DND-41 (cell line): Measurements from ENCODE around the gene SLC39A10.

Experiments
- ATAC-seq: fragments of 200-7000 bp; cut with Tn5 transposase; 3 replicates; pipeline ENCODE4 v1.9.1; 2021; ENCODE audit warnings: low read depth; ENCODE audit not compliant: insufficient read depth
- DNase-seq: peaks from one replicate; pipeline ENCODE4 v3.0.0-alpha.2; 2020
- H2AFZ ChIP-seq: 2 replicates; pipeline ENCODE4 v1.6.0; 2012; ENCODE audit warnings: low read depth, low read length
- H3K27ac ChIP-seq: 2 replicates; pipeline ENCODE4 v1.5.1; 2012; ENCODE audit warnings: low read length, inconsistent platforms
- H3K27me3 ChIP-seq: fragments of 200-600 bp; sonication (generic); 2 replicates; pipeline ENCODE4 v1.6.0; 2012; ENCODE audit warnings: low read length, mild to moderate bottlenecking, inconsistent platforms; ENCODE audit not compliant: insufficient read depth, poor library complexity
- H3K36me3 ChIP-seq: 2 replicates; pipeline ENCODE4 v1.5.1; 2012; ENCODE audit warnings: low read length, inconsistent platforms; ENCODE audit not compliant: insufficient read depth
- H3K4me1 ChIP-seq: 2 replicates; pipeline ENCODE4 v1.5.1; 2012; ENCODE audit warnings: mild to moderate bottlenecking, low read length; ENCODE audit not compliant: insufficient read depth
- H3K4me2 ChIP-seq: 2 replicates; pipeline ENCODE4 v1.6.0; 2012; ENCODE audit warnings: mild to moderate bottlenecking, moderate library complexity, low read length, inconsistent platforms; ENCODE audit not compliant: insufficient read depth
- H3K4me3 ChIP-seq, 2 experiments: fragments of 200-600 bp in 1 of 2; shearing (Covaris generic) in 1 of 2; 2 replicates each; pipeline ENCODE4 v1.5.1; 2012 to 2016; ENCODE audit warnings: inconsistent platforms in 2 of 2, low read length in 2 of 2, mild to moderate bottlenecking in 2 of 2, low read depth in 1 of 2, moderate library complexity in 1 of 2
- H3K79me2 ChIP-seq: 2 replicates; pipeline ENCODE4 v1.6.0; 2012; ENCODE audit warnings: low read length, inconsistent platforms; ENCODE audit not compliant: insufficient read depth
- H3K9ac ChIP-seq: 2 replicates; pipeline ENCODE4 v1.6.0; 2012; ENCODE audit warnings: low read depth, mild to moderate bottlenecking, inconsistent platforms, low read length, moderate library complexity
- H3K9me3 ChIP-seq: 2 replicates; pipeline ENCODE4 v1.5.1; 2012; ENCODE audit warnings: low read length, moderate library complexity, mild to moderate bottlenecking, inconsistent platforms; ENCODE audit not compliant: insufficient read depth, severe bottlenecking
- H4K20me1 ChIP-seq: 2 replicates; pipeline ENCODE4 v1.6.0; 2012; ENCODE audit warnings: low read length; ENCODE audit not compliant: insufficient read depth
- CTCF ChIP-seq: IDR thresholded peaks from 2 replicates; pipeline ENCODE4 v1.5.1; 2012; ENCODE audit warnings: borderline replicate concordance, low read length, moderate library complexity, mild to moderate bottlenecking; ENCODE audit not compliant: poor library complexity, severe bottlenecking; ENCODE audit errors: extremely low read depth
- EZH2 ChIP-seq: IDR thresholded peaks from 3 replicates; pipeline ENCODE4 v1.6.1; 2012; ENCODE audit warnings: borderline replicate concordance, low read depth, mild to moderate bottlenecking, moderate library complexity, low read length, inconsistent platforms; ENCODE audit not compliant: severe bottlenecking

SLC39A10 gene

GRCh38 chr2:195671563-195671962 lies 14.5 kb downstream of the SLC39A10 start:
- H3K36me3 ChIP-seq = peaks cover 18% of the 10 kb centered on the region
- TF ChIP-seq EZH2 = no peak
- TF ChIP-seq CTCF = no peak
- H3K9ac ChIP-seq = no peak overlapping the region
- H4K20me1 ChIP-seq = no peaks in the 10 kb centered on the region
- no peak overlapping the region for H3K4me3 ChIP-seq
- DNase-seq (no peak), ATAC-seq (no peak)
- H2AFZ ChIP-seq = no peak overlapping the region
- no peak overlapping the region for H3K27ac ChIP-seq
- H3K4me1 ChIP-seq = no peaks in the 10 kb centered on the region
- no peak overlapping the region for H3K4me2 ChIP-seq
- peaks cover 90% of the 10 kb centered on the region for H3K79me2 ChIP-seq
- no peaks in the 10 kb centered on the region for H3K9me3 ChIP-seq
- no peaks in the 10 kb centered on the region for H3K27me3 ChIP-seq

- Histone ChIP-seq H3K9me3 (no peaks in the 10 kb centered on the region), H2AFZ (no peak overlapping the region), H3K36me3 (peaks cover 18% of the 10 kb centered on the region), H3K4me2 (no peak overlapping the region), H3K79me2 (peaks cover 89% of the 10 kb centered on the region), H3K27ac (no peak overlapping the region), H3K4me1 (no peaks in the 10 kb centered on the region), H4K20me1 (no peaks in the 10 kb centered on the region), H3K4me3 (no peak overlapping the region), H3K9ac (no peak overlapping the region), H3K27me3 (no peaks in the 10 kb centered on the region)
- DNase-seq (no peak), ATAC-seq (peak; percentile 47; the same call in 2 of the 3 replicates)
- TF ChIP-seq CTCF (peak; percentile 44), EZH2 (no peak)
These were observed 15.6 kb downstream of the SLC39A10 start for GRCh38 chr2:195672674-195673073.

GRCh38 chr2:195674491-195675221 lies 17.6 kb downstream of the SLC39A10 start:
- no peak overlapping the region for H3K4me2 ChIP-seq

More at GRCh38 chr2:195674491-195675221, 17.6 kb downstream of the SLC39A10 start:
- no peaks in the 10 kb centered on the region for H3K27me3 ChIP-seq
- DNase-seq (no peak), ATAC-seq (no peak)
- no peaks in the 10 kb centered on the region for H3K9me3 ChIP-seq
- no peak overlapping the region for H3K27ac ChIP-seq
- no peak for TF ChIP-seq CTCF
- TF ChIP-seq EZH2 = no peak
- no peak overlapping the region for H2AFZ ChIP-seq
- peaks cover 86% of the 10 kb centered on the region for H3K79me2 ChIP-seq
- H4K20me1 ChIP-seq = no peaks in the 10 kb centered on the region
- no peaks in the 10 kb centered on the region for H3K4me1 ChIP-seq
- H3K36me3 ChIP-seq = peaks cover 24% of the 10 kb centered on the region
- no peak overlapping the region for H3K4me3 ChIP-seq
- H3K9ac ChIP-seq = no peak overlapping the region
